Ovary (tissue), 3 donors: ENCODE measurements around the gene DYRK1B.

Experiments
- CTCF ChIP-seq, 3 donors: fragments of 450-650 bp in 2 of 3; fragments of 200-600 bp in 1 of 3; IDR thresholded peaks; one replicate each; pipeline versions ENCODE4 v1.5.1 to v1.8.0; 2016 to 2022; ENCODE audit warnings: antibody characterized with exemption in 3 of 3, mild to moderate bottlenecking in 1 of 3
- EP300 ChIP-seq: sonication (generic); formaldehyde crosslinking; IDR thresholded peaks from one replicate; pipeline ENCODE4 v1.6.1; 2017; ENCODE audit warnings: antibody characterized with exemption
- donor health status: DM: no; HTN: no; CAD: no.

- TF ChIP-seq CTCF (IDR thresholded peaks at IDR 0.05) (no peak), EP300 (no peak)
These were observed 16.9 kb upstream of the DYRK1B start for GRCh38 chr19:39850892-39851291.
